Neural cell (in vitro differentiated cells): ENCODE data around the gene GPR158. TPM values are rescaled to one million over a fixed set of nuclear protein-coding genes. Genes with fewer than 3 reads are reported as not detected.

Experiments used
- H2AFZ ChIP-seq: fragments of 200-600, 300-800 bp; sonication (generic), shearing (Covaris generic); 2 replicates; pipeline ENCODE4 v1.6.0; 2014; ENCODE audit warnings: low read depth, mild to moderate bottlenecking, antibody characterized with exemption, low read length, moderate library complexity
- H3F3A ChIP-seq: fragments of 200-600 bp; shearing (Covaris generic); 2 replicates; pipeline ENCODE4 v1.6.1; 2016; ENCODE audit warnings: mild to moderate bottlenecking, moderate library complexity, mixed read lengths, antibody characterized with exemption, low read length; ENCODE audit not compliant: insufficient read depth, poor library complexity, severe bottlenecking
- H3K27ac ChIP-seq: fragments of 200-600, 300-800 bp; sonication (generic), shearing (Covaris generic); 2 replicates; pipeline ENCODE4 v1.5.1; 2014; ENCODE audit warnings: mild to moderate bottlenecking, low read length, moderate library complexity
- H3K27me3 ChIP-seq: fragments of 300-800, 200-600 bp; sonication (generic), shearing (Covaris generic); 2 replicates; pipeline ENCODE4 v1.6.0; 2014; ENCODE audit warnings: mild to moderate bottlenecking, low read depth, low read length, moderate library complexity; ENCODE audit not compliant: insufficient read depth
- H3K36me3 ChIP-seq: fragments of 300-800, 200-600 bp; sonication (generic), shearing (Covaris generic); 2 replicates; pipeline ENCODE4 v1.5.1; 2014; ENCODE audit warnings: mild to moderate bottlenecking, antibody characterized with exemption, low read length, moderate library complexity; ENCODE audit not compliant: insufficient read depth
- H3K4me2 ChIP-seq: fragments of 300-800, 200-600 bp; sonication (generic), shearing (Covaris generic); 2 replicates; pipeline ENCODE4 v1.6.0; 2014; ENCODE audit warnings: mild to moderate bottlenecking, low read length
- H3K4me3 ChIP-seq: fragments of 300-800, 200-600 bp; sonication (generic), shearing (Covaris generic); 2 replicates; pipeline ENCODE4 v1.5.1; 2014; ENCODE audit warnings: mild to moderate bottlenecking, low read length, moderate library complexity
- H3K79me2 ChIP-seq: fragments of 200-600 bp; shearing (Covaris generic); replicated peaks from 2 replicates; pipeline ENCODE4 v1.6.0; 2014; ENCODE audit warnings: mild to moderate bottlenecking, low read length, moderate library complexity; ENCODE audit not compliant: insufficient read depth
- H3K9ac ChIP-seq: fragments of 300-800, 200-600 bp; sonication (generic), shearing (Covaris generic); 2 replicates; pipeline ENCODE4 v1.6.1; 2016; ENCODE audit warnings: mild to moderate bottlenecking, low read length, mixed read lengths
- H3K9me2 ChIP-seq: fragments of 200-600 bp; shearing (Covaris generic); 2 replicates; pipeline ENCODE4 v1.6.1; 2016; ENCODE audit warnings: mild to moderate bottlenecking, low read length, mixed read lengths; ENCODE audit not compliant: insufficient read depth
- H3K9me3 ChIP-seq: fragments of 200-600, 300-800 bp; sonication (generic), shearing (Covaris generic); 2 replicates; pipeline ENCODE4 v1.6.1; 2016; ENCODE audit warnings: mild to moderate bottlenecking, mixed run types, low read length, moderate library complexity, mixed read lengths
- H4K20me1 ChIP-seq: fragments of 200-600 bp; shearing (Covaris generic); 2 replicates; pipeline ENCODE4 v1.6.1; 2016; ENCODE audit warnings: mild to moderate bottlenecking, mixed run types; ENCODE audit not compliant: insufficient read depth
- CTCF ChIP-seq: fragments of 450-650 bp; IDR thresholded peaks from 2 replicates; pipeline ENCODE4 v1.5.1; 2014; ENCODE audit warnings: antibody characterized with exemption, mild to moderate bottlenecking, moderate library complexity; ENCODE audit not compliant: poor library complexity, severe bottlenecking
- EP300 ChIP-seq: fragments of 450-650 bp; conservative IDR thresholded peaks from 2 replicates; pipeline ENCODE4 v1.6.1; 2014; ENCODE audit warnings: antibody characterized with exemption, mild to moderate bottlenecking, moderate library complexity; ENCODE audit not compliant: poor library complexity, severe bottlenecking
- EZH2 ChIP-seq: fragments of 200-600, 300-800 bp; shearing (Covaris generic), sonication (generic); IDR thresholded peaks from 2 replicates; pipeline ENCODE4 v1.6.1; 2014; ENCODE audit warnings: antibody characterized with exemption, low read length, borderline replicate concordance, mild to moderate bottlenecking; ENCODE audit not compliant: insufficient read depth, poor library complexity, severe bottlenecking
- MXI1 ChIP-seq: fragments of 450-650 bp; conservative IDR thresholded peaks from 2 replicates; pipeline ENCODE4 v1.6.1; 2014; ENCODE audit warnings: antibody characterized with exemption, mild to moderate bottlenecking; ENCODE audit not compliant: poor library complexity, severe bottlenecking
- POLR2AphosphoS5 ChIP-seq: IDR thresholded peaks from 2 replicates; pipeline ENCODE4 v1.6.1; 2012
- RAD21 ChIP-seq: fragments of 450-650 bp; conservative IDR thresholded peaks from 2 replicates; pipeline ENCODE4 v1.6.1; 2014; ENCODE audit warnings: antibody characterized with exemption, mild to moderate bottlenecking, moderate library complexity
- SMC3 ChIP-seq: fragments of 450-650 bp; conservative IDR thresholded peaks from 2 replicates; pipeline ENCODE4 v1.6.1; 2014; ENCODE audit warnings: antibody characterized with exemption, mild to moderate bottlenecking, moderate library complexity; ENCODE audit not compliant: poor library complexity
- TAF1 ChIP-seq: IDR thresholded peaks from 2 replicates; pipeline ENCODE4 v1.6.1; 2012; ENCODE audit warnings: low read depth
- polyA plus RNA-seq: library from polyadenylated mRNA; depleted of rRNA; stranded (reverse); fragments of >200 nt; gene quantifications from 2 replicates; pipeline ENCODE4 v1.2.3, GENCODE V29; 2014
- TF ChIP-seq, protein P1 (sequence below): IDR thresholded peaks from 2 replicates; pipeline ENCODE4 v1.6.1; 2012; ENCODE audit warnings: borderline replicate concordance

GPR158 gene
- polyA plus RNA-seq, 1 donor from 2014 or later, result 2.1 TPM

GRCh38 chr10:25388862-25389206 is 214.0 kb downstream of the GPR158 start:
- Histone ChIP-seq H3K4me3 (no peak overlapping the region), H3K9ac (no peak overlapping the region), H3K79me2 (no peaks in the 10 kb centered on the region), H3K27ac (no peak overlapping the region), H3K9me2 (no peaks in the 10 kb centered on the region), H2AFZ (no peak overlapping the region), H3K27me3 (no peaks in the 10 kb centered on the region), H3F3A (no peaks in the 10 kb centered on the region), H3K9me3 (peaks cover 5% of the 10 kb centered on the region), H3K4me2 (no peak overlapping the region), H3K36me3 (no peaks in the 10 kb centered on the region), H4K20me1 (no peaks in the 10 kb centered on the region)
- TF ChIP-seq EZH2, result no peak
- TF ChIP-seq RAD21, result no peak
- no peak for TF ChIP-seq POLR2AphosphoS5
- TF ChIP-seq, protein P1, sequence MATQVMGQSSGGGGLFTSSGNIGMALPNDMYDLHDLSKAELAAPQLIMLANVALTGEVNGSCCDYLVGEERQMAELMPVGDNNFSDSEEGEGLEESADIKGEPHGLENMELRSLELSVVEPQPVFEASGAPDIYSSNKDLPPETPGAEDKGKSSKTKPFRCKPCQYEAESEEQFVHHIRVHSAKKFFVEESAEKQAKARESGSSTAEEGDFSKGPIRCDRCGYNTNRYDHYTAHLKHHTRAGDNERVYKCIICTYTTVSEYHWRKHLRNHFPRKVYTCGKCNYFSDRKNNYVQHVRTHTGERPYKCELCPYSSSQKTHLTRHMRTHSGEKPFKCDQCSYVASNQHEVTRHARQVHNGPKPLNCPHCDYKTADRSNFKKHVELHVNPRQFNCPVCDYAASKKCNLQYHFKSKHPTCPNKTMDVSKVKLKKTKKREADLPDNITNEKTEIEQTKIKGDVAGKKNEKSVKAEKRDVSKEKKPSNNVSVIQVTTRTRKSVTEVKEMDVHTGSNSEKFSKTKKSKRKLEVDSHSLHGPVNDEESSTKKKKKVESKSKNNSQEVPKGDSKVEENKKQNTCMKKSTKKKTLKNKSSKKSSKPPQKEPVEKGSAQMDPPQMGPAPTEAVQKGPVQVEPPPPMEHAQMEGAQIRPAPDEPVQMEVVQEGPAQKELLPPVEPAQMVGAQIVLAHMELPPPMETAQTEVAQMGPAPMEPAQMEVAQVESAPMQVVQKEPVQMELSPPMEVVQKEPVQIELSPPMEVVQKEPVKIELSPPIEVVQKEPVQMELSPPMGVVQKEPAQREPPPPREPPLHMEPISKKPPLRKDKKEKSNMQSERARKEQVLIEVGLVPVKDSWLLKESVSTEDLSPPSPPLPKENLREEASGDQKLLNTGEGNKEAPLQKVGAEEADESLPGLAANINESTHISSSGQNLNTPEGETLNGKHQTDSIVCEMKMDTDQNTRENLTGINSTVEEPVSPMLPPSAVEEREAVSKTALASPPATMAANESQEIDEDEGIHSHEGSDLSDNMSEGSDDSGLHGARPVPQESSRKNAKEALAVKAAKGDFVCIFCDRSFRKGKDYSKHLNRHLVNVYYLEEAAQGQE, result no peak
- no peak for TF ChIP-seq CTCF
- TF ChIP-seq TAF1, result no peak
- TF ChIP-seq EP300, result no peak
- TF ChIP-seq SMC3, result no peak

DNA sequence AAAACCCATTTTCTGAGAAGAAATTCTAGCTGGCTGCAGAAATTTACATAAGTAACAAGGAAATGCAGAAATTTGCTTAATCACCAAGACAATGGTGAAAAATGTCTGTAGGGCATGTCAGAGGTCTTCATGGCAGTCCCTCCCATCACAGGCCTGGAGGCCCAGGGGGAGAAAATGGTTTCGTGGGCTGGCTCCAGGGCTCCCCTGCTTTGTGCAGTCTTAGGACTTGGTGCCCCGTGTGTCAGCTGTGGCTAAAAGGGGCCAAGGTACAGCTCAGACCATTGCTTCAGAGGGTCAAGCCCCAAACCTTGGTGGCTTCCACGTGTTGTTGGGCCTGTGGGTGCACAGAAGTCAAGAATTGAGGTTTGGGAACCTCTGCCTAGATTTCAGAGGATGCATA is 215.9 kb downstream of the GPR158 start:
- H3K4me3 ChIP-seq, result no peak overlapping the region

GRCh38 chr10:25392132-25392531 is 217.3 kb downstream of the GPR158 start:
- Histone ChIP-seq H3K36me3 (no peaks in the 10 kb centered on the region), H3K79me2 (no peaks in the 10 kb centered on the region), H4K20me1 (no peaks in the 10 kb centered on the region), H3K27me3 (no peaks in the 10 kb centered on the region), H3F3A (no peaks in the 10 kb centered on the region), H3K4me3 (no peak overlapping the region), H3K27ac (no peak overlapping the region), H3K4me2 (no peak overlapping the region), H3K9me2 (no peaks in the 10 kb centered on the region), H3K9me3 (peaks cover 5% of the 10 kb centered on the region), H3K9ac (no peak overlapping the region), H2AFZ (no peak overlapping the region)
- TF ChIP-seq EZH2 (no peak), CTCF (no peak), SMC3 (no peak), EP300 (no peak), TAF1 (no peak), MXI1 (no peak), POLR2AphosphoS5 (no peak), RAD21 (no peak)
- TF ChIP-seq, protein P1, result no peak

More for the DNA sequence above, 215.9 kb downstream of the GPR158 start:
- no peaks in the 10 kb centered on the region for H3K27me3 ChIP-seq
- H3K9me2 ChIP-seq, result no peaks in the 10 kb centered on the region
- no peaks in the 10 kb centered on the region for H3F3A ChIP-seq
- H4K20me1 ChIP-seq, result no peaks in the 10 kb centered on the region
- H2AFZ ChIP-seq, result no peak overlapping the region
- no peak overlapping the region for H3K9ac ChIP-seq
- no peaks in the 10 kb centered on the region for H3K79me2 ChIP-seq
- H3K36me3 ChIP-seq, result no peaks in the 10 kb centered on the region
- no peak for TF ChIP-seq SMC3
- H3K9me3 ChIP-seq, result peaks cover 5% of the 10 kb centered on the region
- no peak overlapping the region for H3K4me2 ChIP-seq
- no peak overlapping the region for H3K27ac ChIP-seq
